B cell (primary cell): ENCODE data around the gene PDE6B. TPM values are rescaled to one million over a fixed set of nuclear protein-coding genes. Genes with fewer than 3 reads are reported as not detected.

Experiments used
- ATAC-seq: fragments of 200-7000 bp; cut with Tn5 transposase; one replicate; pipeline ENCODE4 v1.10.0; 2021; ENCODE audit warnings: low read depth, mild to moderate bottlenecking, moderate number of reproducible peaks, moderate library complexity
- CTCF ChIA-PET: fragments of 350-600 bp; sonication (Branson Sonifier 250); formaldehyde crosslinking; loops from one replicate; lab custom pipeline; 2021; ENCODE audit warnings: antibody characterized with exemption, inconsistent platforms; lab: Charles Lee
- POLR2A ChIA-PET: fragments of 350-600 bp; sonication (Branson Sonifier 250); formaldehyde crosslinking; loops from one replicate; lab custom pipeline; 2021; ENCODE audit warnings: antibody characterized with exemption; lab: Charles Lee
- DNase-seq: peaks from one replicate; pipeline ENCODE4 v3.0.0; 2013
- H2AFZ ChIP-seq: 2 replicates; pipeline ENCODE4 v1.6.1; 2012; ENCODE audit warnings: mild to moderate bottlenecking, low read depth, low read length; ENCODE audit not compliant: insufficient read depth, poor library complexity, severe bottlenecking
- H3K27ac ChIP-seq, 2 donors: 1 replicate in 1 of 2; 2 replicates in 1 of 2; pipeline ENCODE4 v1.5.1; 2012 to 2013; ENCODE audit warnings: low read length in 2 of 2, mild to moderate bottlenecking in 2 of 2, moderate library complexity in 1 of 2
- H3K27me3 ChIP-seq, 4 experiments: fragments of 200-600 bp in 1 of 4; sonication (generic) in 1 of 4; replicated peaks in 1 of 4; 1 replicate in 2 of 4; 2 replicates in 2 of 4; pipeline versions ENCODE4 v1.6.1 to v1.7.0; 2013 to 2016; ENCODE audit warnings: low read length in 3 of 4, mild to moderate bottlenecking in 2 of 4, mixed read lengths in 1 of 4, moderate library complexity in 1 of 4; ENCODE audit not compliant: insufficient read depth in 4 of 4, control insufficient read depth in 3 of 4; ENCODE audit errors: control extremely low read depth in 1 of 4
- H3K36me3 ChIP-seq, 2 experiments: replicated peaks in 1 of 2; 1 replicate in 1 of 2; 2 replicates in 1 of 2; pipeline versions ENCODE4 v1.6.1 to v1.7.1; 2013; ENCODE audit warnings: low read length in 1 of 2; ENCODE audit not compliant: insufficient read depth in 2 of 2, control insufficient read depth in 1 of 2; ENCODE audit errors: control extremely low read depth in 1 of 2, extremely low read depth in 1 of 2
- H3K4me1 ChIP-seq, 2 donors: fragments of 200-600 bp in 1 of 2; sonication (generic) in 1 of 2; 1 replicate in 1 of 2; 2 replicates in 1 of 2; pipeline versions ENCODE4 v1.5.1 to v1.6.1; 2013 to 2017; ENCODE audit warnings: low read length in 2 of 2; ENCODE audit not compliant: control insufficient read depth in 2 of 2, insufficient read depth in 2 of 2
- H3K4me2 ChIP-seq: replicated peaks from 2 replicates; pipeline ENCODE3; 2012; ENCODE audit warnings: mild to moderate bottlenecking, low read depth, low read length; ENCODE audit not compliant: poor library complexity, severe bottlenecking
- H3K4me3 ChIP-seq, 5 experiments: fragments of 200-600 bp in 1 of 5; sonication (generic) in 1 of 5; 1 replicate in 3 of 5; 2 replicates in 2 of 5; pipeline versions ENCODE4 v1.5.1 to v1.7.0; 2011 to 2016; ENCODE audit warnings: low read length in 4 of 5, mild to moderate bottlenecking in 4 of 5, low read depth in 2 of 5, control low read depth in 1 of 5, moderate library complexity in 1 of 5; ENCODE audit not compliant: insufficient read depth in 1 of 5; ENCODE audit errors: control extremely low read depth in 1 of 5, extremely low read depth in 1 of 5
- H3K79me2 ChIP-seq: fragments of 200-600 bp; sonication (generic); one replicate; pipeline ENCODE4 v1.6.0; 2016; ENCODE audit warnings: low read length; ENCODE audit not compliant: control insufficient read depth, insufficient read depth
- H3K9ac ChIP-seq: fragments of 200-600 bp; sonication (generic); 2 replicates; pipeline ENCODE4 v1.6.1; 2017; ENCODE audit warnings: mild to moderate bottlenecking, low read length, moderate library complexity
- H3K9me3 ChIP-seq, 3 donors: one replicate each; pipeline versions ENCODE4 v1.6.1 to v1.7.1; 2013; ENCODE audit warnings: low read length in 2 of 3; ENCODE audit not compliant: control insufficient read depth in 2 of 3, insufficient read depth in 1 of 3; ENCODE audit errors: control extremely low read depth in 1 of 3
- H4K20me1 ChIP-seq: 2 replicates; pipeline ENCODE4 v1.6.0; 2012; ENCODE audit warnings: mild to moderate bottlenecking, low read length; ENCODE audit not compliant: insufficient read depth, control insufficient read depth, poor library complexity, severe bottlenecking
- H3K27ac Mint-ChIP-seq: one replicate; pipeline ENCODE4 v1.8.0; 2021; ENCODE audit warnings: mixed read lengths
- H3K27me3 Mint-ChIP-seq: one replicate; pipeline ENCODE4 v1.8.0; 2021; ENCODE audit warnings: mixed read lengths
- H3K4me1 Mint-ChIP-seq: one replicate; pipeline ENCODE4 v1.8.0; 2021; ENCODE audit warnings: mixed read lengths
- H3K4me3 Mint-ChIP-seq: one replicate; pipeline ENCODE4 v1.8.0; 2021; ENCODE audit warnings: mixed read lengths
- H3K9me3 Mint-ChIP-seq: one replicate; pipeline ENCODE4 v1.8.0; 2022; ENCODE audit warnings: mixed read lengths; ENCODE audit not compliant: insufficient read depth
- CTCF ChIP-seq: fragments of 200-600 bp; IDR thresholded peaks from one replicate; pipeline ENCODE4 v1.8.0; 2022; ENCODE audit warnings: antibody characterized with exemption, mild to moderate bottlenecking
- EZH2 ChIP-seq: IDR thresholded peaks from 2 replicates; pipeline ENCODE4 v1.6.1; 2012; ENCODE audit warnings: borderline replicate concordance, low read depth, mild to moderate bottlenecking, moderate library complexity, low read length; ENCODE audit not compliant: insufficient read depth, poor library complexity, severe bottlenecking
- WGBS: methylation state at CpG from one replicate; pipeline ENCODE4 v1.1.5; 2013; ENCODE audit warnings: missing lambda C conversion rate; ENCODE audit not compliant: insufficient coverage; 5-methylcytosine and 5-hydroxymethylcytosine counted together
- intact Hi-C: fragments of 100-400 bp; cut with micrococcal nuclease; formaldehyde crosslinking; loops from one replicate; pipeline ENCODE4 v1.10.0; 2022
- polyA plus RNA-seq: library from polyadenylated mRNA; depleted of rRNA; stranded (reverse); fragments of >200 nt; gene quantifications from 2 replicates; pipeline ENCODE4 v1.2.3, GENCODE V29; 2012
- total RNA-seq, 2 donors: library from RNA; stranded (reverse); fragments of 120-200 nt in 1 of 2; gene quantifications; 1 replicate in 1 of 2; 2 replicates in 1 of 2; pipeline versions ENCODE4 v1.2.3 to v1.2.4, GENCODE V29; 2013 to 2022

The PDE6B gene
- total and polyA plus RNA-seq, 2 donors (not counting 1 experiment from before 2014, with no cell fraction given): 20.0 to 25.2 TPM

GRCh38 chr4:712916-713632 is 87.7 kb downstream of the PDE6B start:
- no peaks in the 10 kb centered on the region for H3K9me3 Mint-ChIP-seq
- Histone ChIP-seq H3K27ac (no peak overlapping the region), H2AFZ (no peak overlapping the region), H3K4me3 (no peak overlapping the region), H3K9me3 (no peaks in the 10 kb centered on the region), H3K4me2 (no peak overlapping the region), H3K9ac (no peak overlapping the region), H4K20me1 (peaks cover 69% of the 10 kb centered on the region), H3K4me1 (peaks cover 4 to 6% of the 10 kb centered on the region in 2 donors), H3K79me2 (peaks cover 86% of the 10 kb centered on the region), H3K36me3 (peaks cover 0 to 12% of the 10 kb centered on the region in 2 experiments), H3K27me3 (no peaks in the 10 kb centered on the region)
- no peak overlapping the region for H3K27ac Mint-ChIP-seq
- ATAC-seq (no peak), DNase-seq (no peak)
- peaks cover 37% of the 10 kb centered on the region for H3K4me1 Mint-ChIP-seq
- TF ChIP-seq EZH2 (no peak), CTCF (no peak)
- WGBS: 63% methylated on average over 8 of the region's 9 CpGs
- H3K4me3 Mint-ChIP-seq: no peak overlapping the region
- H3K27me3 Mint-ChIP-seq: no peaks in the 10 kb centered on the region
- intact Hi-C loops: no loop called here
- ChIA-PET CTCF (interaction anchor here (0.6 kb wide), 1 partner anchor 307 kb away, joined by 3 read pairs; no protein-coding TSS in a partner anchor), POLR2A (no interaction called here)

- Histone ChIP-seq H4K20me1 (peaks cover 69% of the 10 kb centered on the region), H3K27ac (no peak overlapping the region), H3K9me3 (no peaks in the 10 kb centered on the region), H3K27me3 (no peaks in the 10 kb centered on the region), H3K79me2 (peaks cover 86% of the 10 kb centered on the region), H3K4me1 (no peaks in the 10 kb centered on the region), H3K36me3 (peaks cover 0 to 12% of the 10 kb centered on the region in 2 experiments), H2AFZ (no peak overlapping the region), H3K4me2 (no peak overlapping the region), H3K4me3 (no peak overlapping the region), H3K9ac (no peak overlapping the region)
- WGBS: 95% methylated on average over 18 of the region's 18 CpGs
- intact Hi-C loops: no loop called here
- Mint-ChIP-seq H3K27ac (no peak overlapping the region), H3K27me3 (no peaks in the 10 kb centered on the region), H3K4me1 (peaks cover 30% of the 10 kb centered on the region), H3K4me3 (no peak overlapping the region), H3K9me3 (no peaks in the 10 kb centered on the region)
- ChIA-PET CTCF (interaction anchor here (0.6 kb wide), 1 partner anchor 308 kb away, joined by 3 read pairs; no protein-coding TSS in a partner anchor), POLR2A (interaction anchor here (0.5 kb wide), 1 partner anchor 129 kb away, joined by 4 read pairs; no protein-coding TSS in a partner anchor)
- DNase-seq (no peak), ATAC-seq (no peak)
- TF ChIP-seq EZH2 (no peak), CTCF (no peak)
Observed at GRCh38 chr4:714087-714486, 88.7 kb downstream of the PDE6B start.
